C1 segment of cervical spinal cord (tissue), 14 donors: ENCODE measurements around the gene AURKAIP1.

Experiments
- DNase-seq, 14 donors: peaks; one replicate each; lab custom pipeline; 2025; lab: John Stamatoyannopoulos, UW

Gene AURKAIP1

DNA sequence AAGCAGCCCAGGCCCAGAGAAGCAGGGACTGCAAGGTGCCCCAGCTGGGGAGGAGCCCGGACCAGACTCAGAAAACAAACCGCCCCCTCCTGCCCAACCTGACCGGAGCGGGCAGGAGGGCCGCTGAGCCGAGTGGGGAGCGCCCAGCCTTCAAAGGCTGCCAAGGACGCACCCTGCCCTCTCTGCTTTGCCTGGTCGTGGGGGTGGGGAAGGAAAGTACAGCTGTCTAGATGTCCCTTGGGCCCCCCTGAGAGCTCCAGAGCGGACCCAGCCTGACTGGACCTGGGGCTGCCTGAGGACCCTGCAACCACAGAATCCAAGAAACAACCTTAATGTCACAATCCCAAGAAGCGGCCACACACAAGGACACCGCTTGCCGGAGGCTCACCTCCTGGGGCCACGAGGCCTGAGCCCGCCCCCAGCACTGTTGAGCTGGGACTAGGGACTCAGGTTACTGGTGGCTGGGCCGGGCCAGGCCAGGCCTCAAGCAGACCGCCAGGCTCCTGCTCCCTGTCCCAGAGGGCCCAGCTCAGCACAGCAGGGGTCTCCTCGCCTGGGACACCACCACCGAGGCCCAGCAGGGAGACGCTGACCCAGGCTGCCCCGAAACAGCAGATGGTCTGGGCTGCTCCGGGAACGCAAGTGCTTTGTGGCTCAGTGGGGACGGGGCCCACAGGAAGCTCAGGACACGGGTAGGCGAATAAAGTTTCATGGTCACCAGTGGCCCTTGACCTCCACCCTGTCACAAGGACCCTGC, 27.2 kb downstream of the AURKAIP1 start:
- no peak for DNase-seq

- DNase-seq: no peak
Measured at GRCh38 chr1:1347026-1347595, 27.9 kb downstream of the AURKAIP1 start.

- DNase-seq: no peak
Measured at GRCh38 chr1:1346501-1346890, 28.5 kb downstream of the AURKAIP1 start.

- peak in 1 of 14 donors; percentile 25 for DNase-seq
Measured at GRCh38 chr1:1345860-1346500, 29.0 kb downstream of the AURKAIP1 start.

DNA sequence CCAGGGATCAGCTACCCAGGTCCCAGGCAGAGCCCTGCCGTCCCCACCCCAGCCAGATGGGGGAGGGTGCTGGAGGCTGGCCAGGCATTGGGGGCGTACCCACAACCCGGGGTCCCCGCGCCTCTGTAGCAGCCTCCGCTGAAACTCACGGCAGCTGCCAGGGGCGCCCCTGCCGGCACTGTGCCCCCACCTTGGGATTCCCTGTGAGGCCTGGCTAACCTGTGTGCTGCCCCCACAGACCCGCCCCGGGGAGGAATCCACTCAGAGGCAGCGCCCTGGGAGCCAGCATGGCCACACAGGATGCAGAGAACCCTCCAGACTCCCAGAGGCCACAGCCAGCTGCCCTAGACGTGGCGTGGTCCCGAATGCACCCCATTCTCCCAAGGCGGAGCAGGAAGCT, 29.6 kb downstream of the AURKAIP1 start:
- no peak for DNase-seq

- DNase-seq: no peak
Measured at GRCh38 chr1:1344655-1345361, 30.2 kb downstream of the AURKAIP1 start.

DNA sequence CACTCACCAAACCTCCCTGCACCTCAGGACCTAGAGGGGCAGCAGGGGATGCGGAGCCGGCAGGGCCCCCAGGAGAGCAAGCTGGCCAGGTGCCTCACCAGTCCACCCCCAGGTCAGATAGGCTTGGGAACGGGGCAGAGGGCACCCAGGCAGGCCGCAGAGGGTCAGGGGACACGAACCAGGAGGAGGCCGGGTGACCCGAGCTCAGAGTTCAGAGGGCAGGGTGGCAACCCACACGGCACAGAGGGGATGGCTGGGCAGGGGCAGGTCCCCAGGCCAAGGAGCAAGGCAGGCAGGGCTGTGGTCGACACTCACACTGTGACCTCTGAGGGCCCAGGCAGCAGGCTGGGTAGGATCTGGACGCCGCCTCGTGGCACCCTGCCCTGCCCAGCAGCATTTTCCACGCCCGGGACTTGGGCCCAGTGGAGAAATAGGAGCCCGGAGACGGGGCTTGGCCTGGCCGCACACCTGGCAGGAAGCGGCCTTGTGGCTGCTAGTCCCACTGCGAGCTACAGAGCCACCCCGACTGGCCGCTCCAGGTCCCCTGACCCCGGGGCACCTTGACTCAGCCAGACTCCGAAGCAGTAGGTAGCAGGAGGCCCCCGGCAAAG, 31.1 kb downstream of the AURKAIP1 start:
- DNase-seq: no peak

GRCh38 chr1:1342584-1343115, 32.4 kb downstream of the AURKAIP1 start:
- no peak for DNase-seq

DNA sequence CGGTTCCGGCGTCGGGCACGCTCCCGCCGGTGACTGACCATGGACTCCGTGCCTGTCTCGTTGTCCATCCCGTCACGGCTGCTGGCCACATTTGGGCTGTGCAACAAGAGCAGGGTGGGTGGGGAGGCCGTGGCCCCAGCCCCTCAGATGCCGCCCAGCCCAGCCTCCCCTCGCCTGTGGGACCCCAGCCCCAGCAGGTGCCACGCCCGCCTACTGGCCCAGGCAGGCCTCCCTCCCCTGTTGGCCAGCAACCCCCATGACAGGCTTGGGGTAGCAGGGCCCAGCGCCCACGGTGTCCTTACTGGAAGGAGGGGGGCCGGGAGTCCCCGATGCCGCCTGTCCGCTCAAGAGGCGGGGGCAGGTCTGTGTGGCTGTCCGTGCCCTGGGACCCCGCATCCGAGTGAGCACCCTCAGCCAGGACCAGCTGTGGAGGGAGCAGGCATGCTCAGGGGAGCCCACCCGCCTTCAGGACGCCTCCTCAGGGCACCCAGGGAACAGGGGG, 32.9 kb downstream of the AURKAIP1 start:
- DNase-seq: no peak

DNA sequence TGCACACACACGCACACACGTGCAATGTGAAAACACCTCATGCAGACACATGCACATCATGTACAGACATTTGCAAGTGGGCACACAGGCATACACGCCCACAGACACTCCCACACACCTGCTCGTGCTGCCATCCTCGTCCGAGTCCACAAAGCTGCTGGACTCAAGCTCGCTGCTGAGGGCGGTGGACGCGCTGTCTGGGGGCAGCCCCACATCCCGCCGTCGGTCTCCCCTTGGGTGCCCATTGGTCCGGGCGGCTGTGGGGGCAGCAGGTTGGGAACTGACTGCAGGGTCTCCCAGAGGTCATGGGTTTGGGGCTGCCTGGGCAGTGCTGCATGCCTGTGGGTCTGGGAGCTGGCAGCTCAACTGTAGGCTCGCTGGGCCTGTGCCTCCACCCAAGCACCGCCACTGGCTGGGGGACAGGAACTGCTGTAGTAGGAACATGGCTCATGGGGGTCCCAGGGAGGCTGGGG, 33.4 kb downstream of the AURKAIP1 start:
- no peak for DNase-seq

GRCh38 chr1:1340791-1341548, 34.0 kb downstream of the AURKAIP1 start:
- DNase-seq: no peak

- no peak for DNase-seq
Measured at GRCh38 chr1:1340185-1340584, 34.8 kb downstream of the AURKAIP1 start.

- no peak for DNase-seq
Measured at GRCh38 chr1:1338278-1338677, 36.7 kb downstream of the AURKAIP1 start.

DNA sequence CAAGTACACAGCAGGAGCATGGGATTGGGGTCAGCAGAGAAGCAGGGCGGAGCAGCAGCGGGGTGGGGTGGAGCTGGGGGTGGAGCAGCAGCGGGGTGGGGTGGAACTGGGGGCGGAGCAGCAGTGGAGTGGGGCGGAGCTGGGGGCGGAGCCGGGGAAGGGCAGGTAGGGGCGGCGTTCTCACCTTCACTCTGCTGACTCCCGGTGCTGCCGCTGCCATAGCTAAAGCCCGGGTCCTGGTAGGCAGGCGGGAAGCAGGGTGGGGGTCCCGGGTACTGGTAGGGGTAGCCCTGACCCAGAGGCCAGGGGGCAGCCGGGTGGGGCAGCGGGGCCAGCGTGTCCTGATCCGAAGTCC, 37.2 kb downstream of the AURKAIP1 start:
- DNase-seq: no peak

DNA sequence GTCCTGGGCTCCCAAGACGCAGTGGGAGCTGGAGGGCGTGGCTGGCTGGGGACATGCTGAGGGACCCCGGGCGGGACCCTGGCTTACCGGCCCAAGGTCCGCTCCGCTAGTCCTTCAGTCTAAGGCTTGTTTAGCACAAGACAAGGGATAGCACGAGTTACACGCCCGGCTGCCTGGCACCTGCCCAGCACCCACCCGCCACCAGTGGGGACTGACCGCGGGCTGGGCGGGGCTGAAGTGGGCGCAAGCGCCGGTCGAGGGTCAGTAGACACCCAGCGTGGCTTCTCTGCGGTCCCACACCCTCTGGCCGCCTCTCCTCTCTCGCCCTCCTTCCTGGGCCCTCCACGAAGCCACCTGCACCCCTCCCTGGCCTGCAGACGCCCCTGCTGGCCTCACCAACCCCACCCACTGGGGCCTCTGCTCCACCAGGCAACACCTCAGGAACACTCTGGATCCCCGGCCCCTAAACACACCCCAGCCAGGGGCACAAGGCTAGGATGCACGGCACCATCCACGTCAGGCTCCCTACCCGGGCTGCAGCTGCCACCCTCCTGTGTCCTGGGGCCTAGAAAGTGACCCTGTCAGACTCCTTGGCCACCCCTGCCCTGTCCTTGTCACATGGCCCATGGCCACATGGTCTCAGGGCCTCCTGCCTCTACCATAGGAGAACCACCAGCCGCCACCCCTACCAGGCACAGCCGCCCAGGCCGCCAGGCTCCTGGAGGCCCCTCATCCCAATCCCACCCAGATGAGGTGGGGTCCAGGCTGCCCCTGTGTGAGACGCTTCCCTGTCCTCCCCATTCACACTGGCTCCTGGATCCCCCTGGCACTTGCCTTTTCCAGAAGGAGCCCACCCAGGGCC, 37.8 kb downstream of the AURKAIP1 start:
- DNase-seq: no peak

GRCh38 chr1:1336446-1336845, 38.6 kb downstream of the AURKAIP1 start:
- DNase-seq: no peak

GRCh38 chr1:1335792-1336248, 39.2 kb downstream of the AURKAIP1 start:
- no peak for DNase-seq

GRCh38 chr1:1335283-1335682, 39.7 kb downstream of the AURKAIP1 start:
- no peak for DNase-seq

- no peak for DNase-seq
Measured at GRCh38 chr1:1334835-1335234, 40.2 kb downstream of the AURKAIP1 start.
